ENCODE data around the gene KCNT2.

The KCNT2 gene

DNA sequence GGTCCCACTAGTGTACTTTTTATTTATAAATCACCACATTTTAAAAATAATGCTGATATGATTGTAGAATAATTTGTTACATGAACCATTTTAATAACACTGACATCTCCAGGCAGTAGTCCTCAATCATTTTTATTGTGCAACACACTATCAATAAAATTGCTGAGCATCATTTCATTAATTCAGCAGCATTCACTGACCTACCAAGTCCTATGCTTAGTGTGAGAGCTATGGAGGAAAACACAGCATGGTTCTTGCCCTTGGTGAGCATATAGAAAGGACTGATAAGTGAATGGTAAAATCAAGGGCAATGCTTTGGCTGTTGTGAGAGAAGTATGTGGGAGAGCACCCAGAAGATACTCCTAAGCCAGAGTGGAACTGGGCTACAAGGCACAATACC, 119.7 kb downstream of the KCNT2 start:
- H2BK120ac ChIP-seq (ENCODE audit: low read depth, low read length) = no peak overlapping the region
- no peaks in the 10 kb centered on the region for H3K79me2 ChIP-seq (ENCODE audit: control insufficient read depth, insufficient read depth, low read length)
- no peak overlapping the region for H3K9ac ChIP-seq (ENCODE audit: low read length)
- H2BK5ac ChIP-seq (ENCODE audit: low read length) = no peak overlapping the region
- H3K27me3 ChIP-seq (ENCODE audit: insufficient read depth, low read length, poor library complexity) = no peaks in the 10 kb centered on the region
- H3K36me3 ChIP-seq (ENCODE audit: control insufficient read depth, insufficient read depth, low read length) = no peaks in the 10 kb centered on the region
- no peak overlapping the region for H3K18ac ChIP-seq (ENCODE audit: low read length)
- H4K5ac ChIP-seq (ENCODE audit: low read length) = no peak overlapping the region
- no peak overlapping the region for H2AK5ac ChIP-seq (ENCODE audit: low read length)
- H3K56ac ChIP-seq (ENCODE audit: low read length) = no peak overlapping the region
- no peak overlapping the region for H3K23ac ChIP-seq (ENCODE audit: low read length)
- H2BK15ac ChIP-seq (replicated peaks; ENCODE audit: low read depth) = no peak overlapping the region
- H3K4me3 ChIP-seq (ENCODE audit: low read length) = no peak overlapping the region
- DNase-seq = no peak
- no peak overlapping the region for H4K8ac ChIP-seq (ENCODE audit: low read depth, low read length)
- no peaks in the 10 kb centered on the region for H3K79me1 ChIP-seq (ENCODE audit: low read length)
- no peaks in the 10 kb centered on the region for H3K4me1 ChIP-seq (ENCODE audit: control insufficient read depth, low read depth, low read length)
- no peak overlapping the region for H3K4me2 ChIP-seq (ENCODE audit: low read length)
- no peak overlapping the region for H3K4ac ChIP-seq (ENCODE audit: low read depth, low read length)
- no peak overlapping the region for H3K27ac ChIP-seq (ENCODE audit: low read depth, low read length)

GRCh38 chr1:196486346-196486745, 121.9 kb downstream of the KCNT2 start:
- Histone ChIP-seq H2AK5ac (ENCODE audit: low read length) (no peak overlapping the region), H3K9ac (ENCODE audit: low read length) (no peak overlapping the region), H3K56ac (ENCODE audit: low read length) (no peak overlapping the region), H2BK5ac (ENCODE audit: low read length) (no peak overlapping the region), H3K18ac (ENCODE audit: low read length) (no peak overlapping the region), H3K27ac (ENCODE audit: low read depth, low read length) (no peak overlapping the region), H3K23ac (ENCODE audit: low read length) (no peak overlapping the region), H3K4me3 (ENCODE audit: low read length) (no peak overlapping the region), H3K27me3 (ENCODE audit: insufficient read depth, low read length, poor library complexity) (no peaks in the 10 kb centered on the region), H2BK15ac (replicated peaks; ENCODE audit: low read depth) (no peak overlapping the region), H4K8ac (ENCODE audit: low read depth, low read length) (no peak overlapping the region), H3K4me1 (ENCODE audit: control insufficient read depth, low read depth, low read length) (no peaks in the 10 kb centered on the region), H3K79me2 (ENCODE audit: control insufficient read depth, insufficient read depth, low read length) (no peaks in the 10 kb centered on the region), H3K36me3 (ENCODE audit: control insufficient read depth, insufficient read depth, low read length) (no peaks in the 10 kb centered on the region), H3K4me2 (ENCODE audit: low read length) (no peak overlapping the region), H2BK120ac (ENCODE audit: low read depth, low read length) (no peak overlapping the region), H3K4ac (ENCODE audit: low read depth, low read length) (no peak overlapping the region), H3K79me1 (ENCODE audit: low read length) (no peaks in the 10 kb centered on the region), H4K5ac (ENCODE audit: low read length) (no peak overlapping the region)
- no peak for DNase-seq

GRCh38 chr1:196481616-196482015, 126.6 kb downstream of the KCNT2 start:
- no peak overlapping the region for H2BK15ac ChIP-seq (replicated peaks; ENCODE audit: low read depth)
- no peak overlapping the region for H3K27ac ChIP-seq (ENCODE audit: low read depth, low read length)
- no peak overlapping the region for H2BK120ac ChIP-seq (ENCODE audit: low read depth, low read length)
- no peaks in the 10 kb centered on the region for H3K36me3 ChIP-seq (ENCODE audit: control insufficient read depth, insufficient read depth, low read length)
- no peak overlapping the region for H3K4me2 ChIP-seq (ENCODE audit: low read length)
- H3K23ac ChIP-seq (ENCODE audit: low read length) = no peak overlapping the region
- H3K4ac ChIP-seq (ENCODE audit: low read depth, low read length) = no peak overlapping the region
- no peak overlapping the region for H4K5ac ChIP-seq (ENCODE audit: low read length)
- no peak overlapping the region for H2AK5ac ChIP-seq (ENCODE audit: low read length)
- H3K18ac ChIP-seq (ENCODE audit: low read length) = no peak overlapping the region
- H3K27me3 ChIP-seq (ENCODE audit: insufficient read depth, low read length, poor library complexity) = no peaks in the 10 kb centered on the region
- no peak overlapping the region for H3K56ac ChIP-seq (ENCODE audit: low read length)
- no peak overlapping the region for H3K9ac ChIP-seq (ENCODE audit: low read length)
- no peaks in the 10 kb centered on the region for H3K4me1 ChIP-seq (ENCODE audit: control insufficient read depth, low read depth, low read length)
- H3K4me3 ChIP-seq (ENCODE audit: low read length) = no peak overlapping the region
- no peaks in the 10 kb centered on the region for H3K79me2 ChIP-seq (ENCODE audit: control insufficient read depth, insufficient read depth, low read length)
- no peak for DNase-seq
- H3K79me1 ChIP-seq (ENCODE audit: low read length) = no peaks in the 10 kb centered on the region
- H4K8ac ChIP-seq (ENCODE audit: low read depth, low read length) = no peak overlapping the region
- WGBS (ENCODE audit: extremely low coverage, insufficient coverage, low lambda C conversion rate) = no CpG with 5 or more reads among the region's 2 CpGs
- H2BK5ac ChIP-seq (ENCODE audit: low read length) = no peak overlapping the region

- no peaks in the 10 kb centered on the region for H3K79me1 ChIP-seq (ENCODE audit: low read length)
- no peak overlapping the region for H3K4me2 ChIP-seq (ENCODE audit: low read length)
- no CpG with 5 or more reads among the region's 2 CpGs for WGBS (ENCODE audit: extremely low coverage, insufficient coverage, low lambda C conversion rate)
- H3K27me3 ChIP-seq (ENCODE audit: insufficient read depth, low read length, poor library complexity) = no peaks in the 10 kb centered on the region
- H3K4me3 ChIP-seq (ENCODE audit: low read length) = no peak overlapping the region
- H2BK120ac ChIP-seq (ENCODE audit: low read depth, low read length) = no peak overlapping the region
- H2AK5ac ChIP-seq (ENCODE audit: low read length) = no peak overlapping the region
- no peaks in the 10 kb centered on the region for H3K79me2 ChIP-seq (ENCODE audit: control insufficient read depth, insufficient read depth, low read length)
- H3K18ac ChIP-seq (ENCODE audit: low read length) = no peak overlapping the region
- H2BK5ac ChIP-seq (ENCODE audit: low read length) = no peak overlapping the region
- H4K8ac ChIP-seq (ENCODE audit: low read depth, low read length) = no peak overlapping the region
- H3K27ac ChIP-seq (ENCODE audit: low read depth, low read length) = no peak overlapping the region
- peak; percentile 17 for DNase-seq
- no peak overlapping the region for H3K9ac ChIP-seq (ENCODE audit: low read length)
- H3K4ac ChIP-seq (ENCODE audit: low read depth, low read length) = no peak overlapping the region
- H4K5ac ChIP-seq (ENCODE audit: low read length) = no peak overlapping the region
- no peak overlapping the region for H3K56ac ChIP-seq (ENCODE audit: low read length)
- H3K23ac ChIP-seq (ENCODE audit: low read length) = no peak overlapping the region
- H3K36me3 ChIP-seq (ENCODE audit: control insufficient read depth, insufficient read depth, low read length) = no peaks in the 10 kb centered on the region
- no peaks in the 10 kb centered on the region for H3K4me1 ChIP-seq (ENCODE audit: control insufficient read depth, low read depth, low read length)
- no peak overlapping the region for H2BK15ac ChIP-seq (replicated peaks; ENCODE audit: low read depth)
Measured at GRCh38 chr1:196477262-196477661, 131.0 kb downstream of the KCNT2 start.

GRCh38 chr1:196467230-196467925, 140.9 kb downstream of the KCNT2 start:
- Histone ChIP-seq H3K18ac (ENCODE audit: low read length) (no peak overlapping the region), H2BK120ac (ENCODE audit: low read depth, low read length) (no peak overlapping the region), H3K4ac (ENCODE audit: low read depth, low read length) (no peak overlapping the region), H3K27ac (ENCODE audit: low read depth, low read length) (no peak overlapping the region), H2BK5ac (ENCODE audit: low read length) (no peak overlapping the region), H2AK5ac (ENCODE audit: low read length) (no peak overlapping the region), H4K5ac (ENCODE audit: low read length) (no peak overlapping the region), H3K36me3 (ENCODE audit: control insufficient read depth, insufficient read depth, low read length) (no peaks in the 10 kb centered on the region), H3K23ac (ENCODE audit: low read length) (no peak overlapping the region), H2BK15ac (replicated peaks; ENCODE audit: low read depth) (no peak overlapping the region), H3K4me3 (ENCODE audit: low read length) (no peak overlapping the region), H4K8ac (ENCODE audit: low read depth, low read length) (no peak overlapping the region), H3K79me1 (ENCODE audit: low read length) (no peaks in the 10 kb centered on the region), H3K4me2 (ENCODE audit: low read length) (no peak overlapping the region), H3K79me2 (ENCODE audit: control insufficient read depth, insufficient read depth, low read length) (no peaks in the 10 kb centered on the region), H3K9ac (ENCODE audit: low read length) (no peak overlapping the region), H3K27me3 (ENCODE audit: insufficient read depth, low read length, poor library complexity) (no peaks in the 10 kb centered on the region), H3K4me1 (ENCODE audit: control insufficient read depth, low read depth, low read length) (no peaks in the 10 kb centered on the region), H3K56ac (ENCODE audit: low read length) (no peak overlapping the region)
- WGBS (ENCODE audit: extremely low coverage, insufficient coverage, low lambda C conversion rate) = 100% methylated on average over 1 of the region's 1 CpG
- DNase-seq = no peak

GRCh38 chr1:196466654-196467053, 141.6 kb downstream of the KCNT2 start:
- WGBS (ENCODE audit: extremely low coverage, insufficient coverage, low lambda C conversion rate) = no CpG with 5 or more reads among the region's 1 CpG
- Histone ChIP-seq H2BK120ac (ENCODE audit: low read depth, low read length) (no peak overlapping the region), H3K4me3 (ENCODE audit: low read length) (no peak overlapping the region), H3K79me1 (ENCODE audit: low read length) (no peaks in the 10 kb centered on the region), H2BK15ac (replicated peaks; ENCODE audit: low read depth) (no peak overlapping the region), H4K5ac (ENCODE audit: low read length) (no peak overlapping the region), H3K4me2 (ENCODE audit: low read length) (no peak overlapping the region), H2AK5ac (ENCODE audit: low read length) (no peak overlapping the region), H3K9ac (ENCODE audit: low read length) (no peak overlapping the region), H3K27ac (ENCODE audit: low read depth, low read length) (no peak overlapping the region), H3K18ac (ENCODE audit: low read length) (no peak overlapping the region), H3K36me3 (ENCODE audit: control insufficient read depth, insufficient read depth, low read length) (no peaks in the 10 kb centered on the region), H3K4me1 (ENCODE audit: control insufficient read depth, low read depth, low read length) (no peaks in the 10 kb centered on the region), H2BK5ac (ENCODE audit: low read length) (no peak overlapping the region), H3K56ac (ENCODE audit: low read length) (no peak overlapping the region), H3K23ac (ENCODE audit: low read length) (no peak overlapping the region), H3K79me2 (ENCODE audit: control insufficient read depth, insufficient read depth, low read length) (no peaks in the 10 kb centered on the region), H4K8ac (ENCODE audit: low read depth, low read length) (no peak overlapping the region), H3K27me3 (ENCODE audit: insufficient read depth, low read length, poor library complexity) (no peaks in the 10 kb centered on the region), H3K4ac (ENCODE audit: low read depth, low read length) (no peak overlapping the region)
- DNase-seq = no peak

All from mesendoderm (in vitro differentiated cells).